PC-3 (cell line): ENCODE measurements around the gene LRRC61. TPM values are rescaled to one million over a fixed set of nuclear protein-coding genes. Genes with fewer than 3 reads are reported as not detected.

Source experiments
- ATAC-seq: fragments of 200-7000 bp; cut with Tn5 transposase; 2 replicates; pipeline ENCODE4 v1.9.1; 2020; ENCODE audit warnings: mild to moderate bottlenecking, moderate library complexity
- BruUV-seq: library from RNA; stranded (reverse); fragments of 400-500 nt; replicated peaks from 2 replicates; lab custom pipeline; 2021; lab: Mats Ljungman, UMichigan
- CTCF ChIA-PET: fragments of 300-600 bp; sonication (Branson Sonifier 250); formaldehyde crosslinking; loops from one replicate; lab custom pipeline; 2022; ENCODE audit warnings: antibody characterized with exemption; lab: Charles Lee
- POLR2A ChIA-PET: fragments of 300-600 bp; sonication (Branson Sonifier 250); formaldehyde crosslinking; loops from one replicate; lab custom pipeline; 2022; ENCODE audit warnings: antibody characterized with exemption; ENCODE audit not compliant: unreplicated experiment; lab: Charles Lee
- DNase-seq: peaks from one replicate; pipeline ENCODE4 v3.0.0-alpha.2; 2015
- H2AFZ ChIP-seq: fragments of 300-600 bp; sonication (generic); 2 replicates; pipeline ENCODE4 v1.6.0; 2016; ENCODE audit warnings: antibody characterized with exemption, low read length
- H3F3A ChIP-seq: fragments of 300-600 bp; sonication (generic); one replicate; pipeline ENCODE4 v1.6.0; 2017; ENCODE audit warnings: antibody characterized with exemption, low read length, control low read depth, mild to moderate bottlenecking; ENCODE audit not compliant: unreplicated experiment
- H3K27ac ChIP-seq: fragments of 300-600 bp; sonication (generic); 2 replicates; pipeline ENCODE4 v1.5.1; 2016; ENCODE audit warnings: mild to moderate bottlenecking, low read length
- H3K27me3 ChIP-seq: fragments of 300-600 bp; sonication (generic); 2 replicates; pipeline ENCODE4 v1.6.1; 2016; ENCODE audit warnings: low read length, mixed read lengths
- H3K36me3 ChIP-seq: fragments of 300-600 bp; sonication (generic); 2 replicates; pipeline ENCODE4 v1.6.1; 2016; ENCODE audit warnings: low read depth, mixed run types, low read length, mixed read lengths
- H3K4me1 ChIP-seq: fragments of 300-600 bp; sonication (generic); 2 replicates; pipeline ENCODE4 v1.5.1; 2016; ENCODE audit warnings: low read length; ENCODE audit not compliant: insufficient read depth
- H3K4me2 ChIP-seq: fragments of 300-600 bp; sonication (generic); 2 replicates; pipeline ENCODE4 v1.6.0; 2016; ENCODE audit warnings: low read length
- H3K4me3 ChIP-seq: fragments of 300-600 bp; sonication (generic); 2 replicates; pipeline ENCODE4 v1.5.1; 2016; ENCODE audit warnings: mild to moderate bottlenecking, low read length, mixed read lengths
- H3K79me2 ChIP-seq: fragments of 300-600 bp; sonication (generic); 2 replicates; pipeline ENCODE4 v1.6.1; 2017; ENCODE audit warnings: low read length, mixed read lengths
- H3K9ac ChIP-seq: fragments of 300-600 bp; sonication (generic); 2 replicates; pipeline ENCODE4 v1.6.0; 2016; ENCODE audit warnings: mild to moderate bottlenecking, low read length
- H3K9me2 ChIP-seq: fragments of 300-600 bp; sonication (generic); replicated peaks from 2 replicates; pipeline ENCODE4 v1.6.1; 2016; ENCODE audit warnings: mixed run types, low read length, mixed read lengths
- H3K9me3 ChIP-seq: fragments of 300-600 bp; sonication (generic); 2 replicates; pipeline ENCODE4 v1.6.1; 2016; ENCODE audit warnings: low read length, mixed read lengths
- H4K20me1 ChIP-seq: fragments of 300-600 bp; sonication (generic); 2 replicates; pipeline ENCODE4 v1.6.1; 2016; ENCODE audit warnings: low read length, mixed read lengths
- CTCF ChIP-seq: fragments of 300-600 bp; sonication (generic); conservative IDR thresholded peaks from 2 replicates; pipeline ENCODE4 v1.5.1; 2017; ENCODE audit warnings: antibody characterized with exemption, low read depth, mild to moderate bottlenecking, low read length
- EZH2 ChIP-seq: fragments of 300-600 bp; sonication (generic); IDR thresholded peaks from one replicate; pipeline ENCODE4 v1.6.1; 2017; ENCODE audit warnings: antibody characterized with exemption, mild to moderate bottlenecking, low read length; ENCODE audit not compliant: unreplicated experiment
- EZH2phosphoT487 ChIP-seq: fragments of 300-600 bp; sonication (generic); IDR thresholded peaks from 2 replicates; pipeline ENCODE4 v1.6.1; 2018; ENCODE audit warnings: mild to moderate bottlenecking, antibody characterized with exemption, low read length, borderline replicate concordance
- intact Hi-C: fragments of 100-400 bp; cut with micrococcal nuclease; formaldehyde crosslinking; loops from 2 replicates; pipeline ENCODE4 v1.9.0; 2023
- total RNA-seq: library from RNA; depleted of rRNA; stranded (reverse); fragments of >200 nt; gene quantifications from 2 replicates; pipeline ENCODE4 v1.2.3, GENCODE V29; 2014

The LRRC61 gene
- total RNA-seq, 1 experiment from 2014 or later, result 15.1 TPM

DNA sequence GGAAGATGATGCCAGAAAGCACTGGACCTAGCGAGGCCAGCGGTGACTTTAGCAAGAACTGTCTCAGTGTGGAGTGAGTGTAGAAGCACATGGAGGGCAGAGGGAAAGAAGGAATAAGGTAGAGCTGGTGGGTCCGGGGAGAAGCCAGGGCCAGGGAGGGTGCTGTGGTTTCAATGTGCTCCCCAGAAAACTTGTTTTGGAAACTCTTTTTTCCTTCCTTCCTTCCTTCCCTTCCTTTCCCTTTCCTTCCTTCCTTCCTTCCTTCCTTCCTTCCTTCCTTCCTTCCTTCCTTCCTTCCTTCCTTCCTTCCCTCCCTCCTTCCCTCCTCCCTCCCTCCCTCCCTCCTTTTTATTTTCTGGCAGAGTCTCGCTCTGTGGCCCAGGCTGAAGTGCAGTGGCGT is 23.8 kb downstream of the LRRC61 start:
- CTCF ChIA-PET, result no interaction called here
- Histone ChIP-seq H3F3A (no peaks in the 10 kb centered on the region), H3K36me3 (no peaks in the 10 kb centered on the region), H3K4me1 (0 out of 2 replicates have a peak, but pooled peaks cover 5% of the 10 kb centered on the region), H3K9me3 (no peaks in the 10 kb centered on the region), H3K4me3 (no peak overlapping the region), H3K9me2 (no peaks in the 10 kb centered on the region), H3K79me2 (no peaks in the 10 kb centered on the region), H4K20me1 (no peaks in the 10 kb centered on the region), H3K4me2 (no peak overlapping the region), H3K27ac (no peak overlapping the region), H2AFZ (no peak overlapping the region), H3K9ac (no peak overlapping the region), H3K27me3 (no peaks in the 10 kb centered on the region)
- intact Hi-C loops, result no loop called here
- DNase-seq, result no peak
- POLR2A ChIA-PET, result no interaction called here
- no peak for ATAC-seq
- TF ChIP-seq EZH2phosphoT487 (no peak), CTCF (no peak), EZH2 (no peak)
- no TSS peak for BruUV-seq

GRCh38 chr7:150351587-150352194 is 28.5 kb downstream of the LRRC61 start:
- Histone ChIP-seq H3K9ac (no peak overlapping the region), H3K9me3 (no peaks in the 10 kb centered on the region), H3K9me2 (no peaks in the 10 kb centered on the region), H3K36me3 (no peaks in the 10 kb centered on the region), H3F3A (no peaks in the 10 kb centered on the region), H3K4me1 (0 out of 2 replicates have a peak, but pooled peaks cover 10% of the 10 kb centered on the region), H3K27ac (no peak overlapping the region), H4K20me1 (no peaks in the 10 kb centered on the region), H3K79me2 (no peaks in the 10 kb centered on the region), H3K4me2 (peak overlapping the region; percentile 90), H3K4me3 (peak overlapping the region; percentile 69), H2AFZ (peak overlapping the region; percentile 97), H3K27me3 (no peaks in the 10 kb centered on the region)
- intact Hi-C loops, result loop anchor here (1.0 kb wide), 1 partner anchor 70 kb away; no protein-coding TSS in a partner anchor
- ChIA-PET POLR2A (interaction anchor here (0.6 kb wide), 1 partner anchor 17 kb away, joined by 3 read pairs; the partner anchor contains the start of gene REPIN1), CTCF (no interaction called here)
- DNase-seq (no peak), ATAC-seq (peak; percentile 63)
- BruUV-seq, result no TSS peak
- TF ChIP-seq CTCF, result no peak
- no peak for TF ChIP-seq EZH2
- no peak for TF ChIP-seq EZH2phosphoT487

DNA sequence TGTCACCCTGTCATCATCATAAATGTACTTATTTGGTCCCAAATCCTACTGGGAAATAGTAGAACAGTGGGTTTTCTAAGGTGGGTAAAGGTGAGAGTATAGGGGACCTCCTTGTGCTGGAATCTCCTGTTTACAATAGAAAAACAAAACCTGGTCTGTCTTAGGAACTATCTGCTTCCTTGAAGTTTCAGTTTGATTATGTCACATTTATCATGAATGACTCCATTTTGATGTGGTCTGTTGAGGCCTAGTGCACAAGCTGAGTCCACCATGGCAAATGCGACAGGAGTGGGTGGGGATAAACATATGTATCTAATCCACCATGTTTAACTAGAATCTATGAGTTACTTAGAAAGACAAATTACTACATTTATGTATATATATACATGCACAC is 32.5 kb downstream of the LRRC61 start:
- no TSS peak for BruUV-seq
- DNase-seq, result no peak
- H3K4me2 ChIP-seq, result no peak overlapping the region
- ChIA-PET POLR2A (no interaction called here), CTCF (no interaction called here)
- H3K36me3 ChIP-seq, result no peaks in the 10 kb centered on the region
- no peaks in the 10 kb centered on the region for H3K27me3 ChIP-seq
- 0 out of 2 replicates have a peak, but pooled peaks cover 10% of the 10 kb centered on the region for H3K4me1 ChIP-seq
- H2AFZ ChIP-seq, result peak overlapping the region; percentile 36; the same call in 1 of the 2 replicates
- no peak overlapping the region for H3K9ac ChIP-seq
- TF ChIP-seq EZH2 (no peak), EZH2phosphoT487 (no peak), CTCF (no peak)
- H3K27ac ChIP-seq, result no peak overlapping the region
- no peaks in the 10 kb centered on the region for H3K9me3 ChIP-seq
- no peaks in the 10 kb centered on the region for H4K20me1 ChIP-seq
- ATAC-seq, result no peak
- no peaks in the 10 kb centered on the region for H3K9me2 ChIP-seq
- no peaks in the 10 kb centered on the region for H3K79me2 ChIP-seq
- no peak overlapping the region for H3K4me3 ChIP-seq
- no peaks in the 10 kb centered on the region for H3F3A ChIP-seq
- intact Hi-C loops, result loop anchor here (1.0 kb wide), 2 partner anchors 23 to 66 kb away; no protein-coding TSS in a partner anchor
